Measurements from ENCODE around the gene KCNQ1.

Gene KCNQ1

DNA sequence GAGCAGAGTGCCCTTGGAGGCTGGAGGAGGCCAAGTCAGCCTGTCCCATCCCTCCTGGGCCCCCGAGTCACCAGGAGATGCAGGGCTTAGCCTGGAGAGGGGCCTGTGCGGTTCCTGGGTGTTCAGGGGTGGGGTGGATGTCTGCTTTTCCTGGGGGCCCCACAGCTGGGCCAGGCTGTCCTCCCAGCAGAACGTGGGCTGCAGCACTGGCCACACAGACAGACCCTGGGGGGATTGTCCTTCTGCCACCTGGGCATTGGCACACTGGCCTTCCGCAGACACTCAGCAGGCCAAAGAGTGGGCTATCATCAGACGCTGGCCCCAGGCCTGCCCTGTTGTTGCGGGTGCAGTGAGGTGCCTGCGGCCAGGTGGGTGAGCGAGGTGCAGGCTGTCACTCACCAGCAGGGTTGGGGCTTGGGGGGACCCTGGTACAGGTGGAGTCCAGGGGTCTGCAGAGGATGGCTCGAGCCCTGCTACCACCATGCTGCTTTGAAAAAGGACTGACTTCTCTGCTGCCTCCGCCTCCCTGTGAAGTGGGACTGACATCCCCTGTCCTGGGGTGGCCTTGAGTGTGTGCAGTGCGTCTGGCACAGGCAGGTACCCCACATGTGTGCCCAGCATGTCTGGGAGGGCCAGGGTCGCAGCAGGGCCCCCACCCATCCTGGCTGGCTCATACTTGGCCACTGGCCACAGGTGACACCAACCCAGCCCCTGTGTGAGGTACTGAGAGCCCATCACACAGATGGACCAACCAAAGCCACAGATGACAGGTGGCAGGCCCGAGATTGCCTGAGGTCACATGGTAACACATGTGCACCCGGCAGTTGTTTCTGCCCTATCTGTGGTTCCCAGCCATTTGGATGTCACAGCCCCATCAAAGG, 294.0 kb downstream of the KCNQ1 start:
- Histone ChIP-seq H3K4me2 (peak overlapping the region; percentile 69), H4K20me1 (no peaks in the 10 kb centered on the region), H3K9ac (no peak overlapping the region), H3K27ac (peak overlapping the region; percentile 53; the same call in 1 of the 2 replicates), H3K4me1 (peaks cover 65% of the 10 kb centered on the region), H3K27me3 (no peaks in the 10 kb centered on the region), H3K36me3 (no peaks in the 10 kb centered on the region), H3K9me3 (no peaks in the 10 kb centered on the region), H3K4me3 (no peak overlapping the region)
- no peak for TF ChIP-seq Cebpa-rat (IDR thresholded peaks at IDR 0.05)

GRCh38 chr11:2739531-2740274, 294.9 kb downstream of the KCNQ1 start:
- Histone ChIP-seq H3K4me2 (peak overlapping the region; percentile 69), H3K36me3 (no peaks in the 10 kb centered on the region), H3K27ac (0 out of 2 replicates have a peak overlapping the region, but pooled peaks have one; percentile 1), H3K4me3 (no peak overlapping the region), H3K4me1 (peaks cover 56% of the 10 kb centered on the region), H3K9ac (no peak overlapping the region), H3K27me3 (no peaks in the 10 kb centered on the region), H3K9me3 (no peaks in the 10 kb centered on the region), H4K20me1 (no peaks in the 10 kb centered on the region)
- no peak for TF ChIP-seq Cebpa-rat (IDR thresholded peaks at IDR 0.05)

DNA sequence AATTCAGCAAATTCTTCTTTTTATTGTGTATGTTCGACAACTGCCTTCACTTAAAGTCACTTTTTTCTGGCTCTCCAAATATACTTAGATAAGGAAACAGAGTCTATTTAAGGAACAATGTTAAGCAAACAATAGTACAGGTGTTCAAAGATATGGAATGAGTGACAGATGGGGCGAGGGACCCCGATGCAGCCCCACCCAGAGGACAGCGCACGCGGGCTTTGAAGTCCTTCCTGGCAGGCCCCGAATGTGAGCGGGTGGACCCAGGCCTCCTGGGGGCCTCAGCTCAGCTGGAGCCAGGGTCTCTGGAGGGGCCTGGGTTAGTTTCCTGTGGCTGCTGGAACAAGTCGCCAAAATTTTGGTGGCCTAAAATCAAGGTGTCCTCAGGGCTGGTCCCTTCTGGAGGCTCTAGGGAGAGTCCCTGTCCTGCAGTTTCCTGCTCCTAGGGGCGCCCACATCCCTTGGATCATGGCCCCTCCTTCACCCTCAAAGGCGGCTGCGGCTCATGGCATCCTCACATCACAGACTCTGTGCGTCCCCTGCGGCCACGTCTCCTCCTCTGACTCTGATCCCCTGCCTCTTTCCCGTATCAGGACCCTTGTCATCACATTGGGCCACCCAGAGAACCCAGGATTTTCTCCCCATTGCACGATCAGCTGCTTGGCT, 295.6 kb downstream of the KCNQ1 start:
- peaks cover 49% of the 10 kb centered on the region for H3K4me1 ChIP-seq
- H3K27me3 ChIP-seq = no peaks in the 10 kb centered on the region
- no peaks in the 10 kb centered on the region for H3K36me3 ChIP-seq
- H3K27ac ChIP-seq = 0 out of 2 replicates have a peak overlapping the region, but pooled peaks have one; percentile 51
- H3K4me3 ChIP-seq = no peak overlapping the region
- H4K20me1 ChIP-seq = no peaks in the 10 kb centered on the region
- no peak for TF ChIP-seq Cebpa-rat (IDR thresholded peaks at IDR 0.05)
- no peak overlapping the region for H3K9ac ChIP-seq
- no peaks in the 10 kb centered on the region for H3K9me3 ChIP-seq
- peak overlapping the region; percentile 69 for H3K4me2 ChIP-seq

DNA sequence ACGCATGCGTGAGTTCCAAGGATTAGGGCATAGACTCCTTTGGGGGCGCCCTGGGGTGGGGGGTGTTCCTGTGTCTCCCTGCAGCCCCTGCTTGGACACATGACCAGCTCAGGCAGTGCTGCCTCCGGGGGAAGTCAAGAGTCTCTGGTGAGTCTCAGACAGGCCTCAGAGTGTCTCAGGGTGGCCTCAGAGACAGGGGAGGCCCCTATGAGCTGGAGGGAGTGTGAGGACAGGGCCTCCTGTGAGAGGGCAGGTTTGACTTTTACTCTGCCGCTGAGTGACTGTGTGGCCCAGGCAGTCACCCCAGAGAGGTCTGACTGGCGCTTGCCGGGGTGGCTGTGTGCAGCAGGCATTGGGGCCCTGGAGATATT, 296.2 kb downstream of the KCNQ1 start:
- H3K4me1 ChIP-seq = peaks cover 49% of the 10 kb centered on the region
- no peak overlapping the region for H3K9ac ChIP-seq
- H3K9me3 ChIP-seq = no peaks in the 10 kb centered on the region
- no peaks in the 10 kb centered on the region for H3K36me3 ChIP-seq
- H3K4me2 ChIP-seq = peak overlapping the region; percentile 69
- H3K27ac ChIP-seq = peak overlapping the region; percentile 51; the same call in 1 of the 2 replicates
- no peaks in the 10 kb centered on the region for H4K20me1 ChIP-seq
- no peak for TF ChIP-seq Cebpa-rat (IDR thresholded peaks at IDR 0.05)
- no peaks in the 10 kb centered on the region for H3K27me3 ChIP-seq
- H3K4me3 ChIP-seq = no peak overlapping the region

DNA sequence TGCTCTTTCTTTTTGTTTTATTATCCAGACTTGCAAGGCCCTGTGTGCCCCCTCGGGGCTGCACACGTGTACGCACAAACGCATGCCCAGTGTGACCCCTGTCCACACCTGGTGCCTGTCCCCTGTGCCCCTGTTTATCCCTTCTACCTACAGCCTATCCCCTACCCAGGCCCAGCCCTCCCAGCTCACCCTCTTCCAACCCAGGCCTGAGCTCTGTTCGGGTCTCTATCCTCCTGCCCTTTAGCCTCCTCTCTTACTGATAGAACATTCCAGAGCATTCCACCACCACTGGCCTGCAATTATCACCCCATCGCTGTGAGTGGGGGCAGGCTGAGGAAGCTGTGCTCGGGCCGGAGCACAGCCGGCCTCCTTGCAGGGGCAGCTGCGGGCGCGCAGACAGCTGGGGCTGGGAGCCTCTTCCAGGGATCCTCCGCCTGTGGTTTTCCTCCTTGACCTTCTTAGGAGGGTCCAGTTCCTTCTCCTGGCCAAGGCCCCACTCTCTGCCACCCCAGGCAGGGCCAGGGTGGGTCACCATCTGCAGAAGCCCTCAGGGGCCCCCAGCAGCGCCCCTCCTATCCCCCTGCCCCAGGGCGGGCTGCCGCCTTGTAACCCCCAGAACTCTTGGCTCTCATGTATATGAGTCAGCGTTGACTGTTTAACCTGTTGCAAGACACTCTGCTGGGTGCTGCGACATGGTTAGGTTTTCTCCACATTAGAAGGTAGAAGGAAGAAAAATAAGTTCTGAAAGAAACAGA, 296.7 kb downstream of the KCNQ1 start:
- H3K36me3 ChIP-seq = no peaks in the 10 kb centered on the region
- H3K27ac ChIP-seq = peak overlapping the region; percentile 51; the same call in 1 of the 2 replicates
- no peaks in the 10 kb centered on the region for H3K9me3 ChIP-seq
- no peak for TF ChIP-seq Cebpa-rat (IDR thresholded peaks at IDR 0.05)
- H4K20me1 ChIP-seq = no peaks in the 10 kb centered on the region
- H3K4me1 ChIP-seq = peaks cover 49% of the 10 kb centered on the region
- H3K4me2 ChIP-seq = 0 out of 2 replicates have a peak overlapping the region, but pooled peaks have one; percentile 69
- H3K27me3 ChIP-seq = no peaks in the 10 kb centered on the region
- H3K9ac ChIP-seq = no peak overlapping the region
- no peak overlapping the region for H3K4me3 ChIP-seq

GRCh38 chr11:2742201-2742600, 297.4 kb downstream of the KCNQ1 start:
- Histone ChIP-seq H3K27me3 (no peaks in the 10 kb centered on the region), H4K20me1 (no peaks in the 10 kb centered on the region), H3K4me2 (no peak overlapping the region), H3K4me1 (peaks cover 45% of the 10 kb centered on the region), H3K27ac (no peak overlapping the region), H3K9me3 (no peaks in the 10 kb centered on the region), H3K9ac (no peak overlapping the region), H3K4me3 (no peak overlapping the region), H3K36me3 (no peaks in the 10 kb centered on the region)
- no peak for TF ChIP-seq Cebpa-rat (IDR thresholded peaks at IDR 0.05)

- H3K27ac ChIP-seq = no peak overlapping the region
- no peaks in the 10 kb centered on the region for H4K20me1 ChIP-seq
- TF ChIP-seq Cebpa-rat (IDR thresholded peaks at IDR 0.05) = no peak
- no peak overlapping the region for H3K4me3 ChIP-seq
- H3K4me1 ChIP-seq = peaks cover 39% of the 10 kb centered on the region
- no peaks in the 10 kb centered on the region for H3K9me3 ChIP-seq
- H3K36me3 ChIP-seq = no peaks in the 10 kb centered on the region
- no peak overlapping the region for H3K4me2 ChIP-seq
- H3K27me3 ChIP-seq = no peaks in the 10 kb centered on the region
- no peak overlapping the region for H3K9ac ChIP-seq
Observed at GRCh38 chr11:2742611-2743426, 298.0 kb downstream of the KCNQ1 start.

DNA sequence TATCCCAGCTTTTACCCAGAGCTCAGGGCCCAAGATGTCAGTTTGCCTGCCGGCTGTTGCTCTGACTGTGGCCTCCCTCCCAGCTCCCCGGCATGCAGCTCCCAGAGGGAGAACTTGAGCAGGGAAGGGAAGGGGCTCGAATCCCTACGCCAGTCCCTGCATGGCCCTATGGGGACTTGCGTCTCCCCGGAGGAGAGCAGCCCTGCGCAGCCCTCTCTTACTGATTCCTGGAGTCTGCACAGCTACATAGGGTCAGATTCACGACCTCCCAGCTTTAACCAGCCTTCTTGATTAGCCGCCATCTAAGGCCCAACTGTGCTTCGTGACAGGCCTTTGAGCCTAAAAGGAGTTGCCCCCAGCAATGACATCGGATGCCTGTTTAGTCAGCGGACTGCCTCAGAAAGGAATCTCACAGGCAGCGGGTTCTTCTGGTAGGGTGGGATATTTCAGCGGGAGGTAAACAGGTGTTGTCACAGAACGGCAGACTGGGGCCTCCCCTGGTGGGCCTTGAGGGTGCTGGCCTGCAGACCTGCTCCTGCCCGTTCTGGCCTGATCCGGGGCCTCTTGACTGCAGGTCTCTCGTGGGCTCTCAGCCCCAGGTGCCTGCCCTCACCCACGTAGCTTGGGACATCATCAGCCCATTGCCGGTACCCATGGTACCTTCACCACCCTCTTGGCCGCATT, 298.8 kb downstream of the KCNQ1 start:
- peaks cover 31% of the 10 kb centered on the region for H3K4me1 ChIP-seq
- no peaks in the 10 kb centered on the region for H3K9me3 ChIP-seq
- H4K20me1 ChIP-seq = no peaks in the 10 kb centered on the region
- no peak overlapping the region for H3K4me3 ChIP-seq
- no peaks in the 10 kb centered on the region for H3K36me3 ChIP-seq
- H3K4me2 ChIP-seq = no peak overlapping the region
- no peaks in the 10 kb centered on the region for H3K27me3 ChIP-seq
- H3K27ac ChIP-seq = no peak overlapping the region
- TF ChIP-seq Cebpa-rat (IDR thresholded peaks at IDR 0.05) = no peak
- H3K9ac ChIP-seq = no peak overlapping the region

All from BLaER1 (cell line).